ENCODE results near the gene PLA2G2F.
"Not testable (repeated sequence)": the region's sequence is repeated elsewhere in the genome, so short reads cannot be mapped to it uniquely, and the experiment has no call there.

The PLA2G2F gene

DNA sequence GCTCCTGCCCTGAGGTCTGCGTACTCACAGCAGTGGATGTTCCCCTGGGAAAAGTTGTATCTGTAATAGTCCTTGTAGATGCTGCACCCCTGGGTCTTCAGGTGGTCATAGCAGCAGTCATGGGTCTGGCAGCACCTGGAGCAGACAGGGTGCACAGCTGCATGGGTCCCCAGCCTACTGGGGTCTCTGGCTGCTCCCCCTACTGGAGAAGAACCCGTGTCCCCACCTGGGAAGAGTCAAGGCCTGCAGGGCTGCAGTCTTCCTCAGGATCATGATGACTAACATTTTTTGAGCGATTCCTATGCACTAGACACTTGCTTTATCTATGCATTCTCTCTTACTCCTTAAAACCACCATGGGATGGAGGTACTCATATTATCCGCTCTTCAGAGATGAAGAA lies 23.6 kb upstream of the PLA2G2F start:
- no peak for DNase-seq

GRCh38 chr1:20115916-20116315 lies 23.2 kb upstream of the PLA2G2F start:
- DNase-seq, result no peak

GRCh38 chr1:20117236-20117635 lies 21.9 kb upstream of the PLA2G2F start:
- DNase-seq, result no peak

DNA sequence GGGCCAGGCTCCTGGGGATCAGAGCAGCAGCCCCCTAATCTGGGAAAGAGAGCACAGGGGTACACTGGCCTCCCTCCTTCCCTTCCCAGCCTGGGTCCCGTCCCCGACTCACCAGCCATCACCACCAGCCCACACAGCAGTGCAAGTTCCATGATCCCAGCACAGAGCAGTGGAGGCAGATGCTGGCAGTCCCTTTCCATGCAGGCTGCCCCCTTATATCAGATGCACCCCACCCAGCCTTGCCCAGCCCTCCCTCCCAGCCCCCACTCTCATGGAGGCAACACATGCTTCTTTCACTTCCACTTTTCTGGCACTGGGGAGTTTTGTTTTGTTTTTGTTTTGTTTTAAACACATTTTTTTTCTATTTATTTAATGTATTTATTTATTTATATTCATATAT lies 19.8 kb upstream of the PLA2G2F start, which contains the start of gene PLA2G2D:
PLA2G2D (minus strand) TSS at position 190 of the 400 bp plus-strand sequence; CDS start at position 152, 38 bp downstream.
- no peak for DNase-seq

GRCh38 chr1:20120796-20121195 lies 18.3 kb upstream of the PLA2G2F start:
- no peak for DNase-seq

- no peak for DNase-seq
These were observed 15.2 kb upstream of the PLA2G2F start for GRCh38 chr1:20123722-20124455.

DNA sequence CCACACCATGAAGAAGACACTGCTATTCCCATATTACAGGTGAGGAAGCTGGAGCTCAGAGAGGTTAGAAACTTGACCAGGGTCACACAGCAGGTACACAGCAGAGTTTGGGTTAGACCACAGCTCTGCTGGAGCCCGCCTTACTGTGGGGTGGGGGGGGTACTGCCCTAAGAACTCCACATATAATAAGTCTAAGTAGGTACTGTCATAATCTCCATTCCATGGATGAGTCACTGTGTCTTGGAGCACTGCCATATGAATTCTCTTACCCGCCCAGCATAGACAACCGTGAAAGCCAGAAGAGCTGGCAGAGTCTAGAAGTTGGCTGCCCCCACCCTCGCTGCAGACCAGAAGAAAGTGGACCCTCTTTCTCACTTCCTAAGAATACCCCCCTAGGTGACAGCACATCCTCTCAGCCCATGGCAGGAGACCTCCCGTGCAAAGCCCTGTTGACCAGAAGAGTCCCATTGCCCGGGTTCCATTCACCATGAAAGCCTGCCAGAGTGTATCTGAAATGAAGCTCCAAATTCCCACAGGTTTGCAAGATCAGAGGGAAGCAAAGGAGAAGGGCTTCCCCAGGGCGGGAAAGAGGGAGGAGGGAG lies 14.6 kb upstream of the PLA2G2F start:
- peak; percentile 80 for DNase-seq

DNA sequence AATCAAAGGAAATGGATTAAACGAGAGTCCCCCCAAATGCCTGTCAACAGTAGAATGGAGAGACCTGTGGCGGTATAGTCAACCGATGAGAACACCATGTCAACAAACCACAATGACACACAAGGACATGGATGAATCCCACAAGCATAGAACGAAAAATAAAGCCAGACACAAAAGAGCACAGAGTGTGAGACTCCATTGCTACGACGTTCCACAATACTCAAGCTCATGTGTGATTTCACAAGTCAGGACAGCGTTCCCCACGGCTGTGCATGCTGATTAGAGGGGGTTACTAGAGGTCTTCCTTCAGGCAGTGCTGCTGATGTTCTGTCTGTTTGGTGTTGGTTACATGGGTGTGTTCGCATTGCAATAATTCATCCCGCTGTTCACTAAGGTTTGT lies 14.0 kb upstream of the PLA2G2F start:
- no peak for DNase-seq

DNA sequence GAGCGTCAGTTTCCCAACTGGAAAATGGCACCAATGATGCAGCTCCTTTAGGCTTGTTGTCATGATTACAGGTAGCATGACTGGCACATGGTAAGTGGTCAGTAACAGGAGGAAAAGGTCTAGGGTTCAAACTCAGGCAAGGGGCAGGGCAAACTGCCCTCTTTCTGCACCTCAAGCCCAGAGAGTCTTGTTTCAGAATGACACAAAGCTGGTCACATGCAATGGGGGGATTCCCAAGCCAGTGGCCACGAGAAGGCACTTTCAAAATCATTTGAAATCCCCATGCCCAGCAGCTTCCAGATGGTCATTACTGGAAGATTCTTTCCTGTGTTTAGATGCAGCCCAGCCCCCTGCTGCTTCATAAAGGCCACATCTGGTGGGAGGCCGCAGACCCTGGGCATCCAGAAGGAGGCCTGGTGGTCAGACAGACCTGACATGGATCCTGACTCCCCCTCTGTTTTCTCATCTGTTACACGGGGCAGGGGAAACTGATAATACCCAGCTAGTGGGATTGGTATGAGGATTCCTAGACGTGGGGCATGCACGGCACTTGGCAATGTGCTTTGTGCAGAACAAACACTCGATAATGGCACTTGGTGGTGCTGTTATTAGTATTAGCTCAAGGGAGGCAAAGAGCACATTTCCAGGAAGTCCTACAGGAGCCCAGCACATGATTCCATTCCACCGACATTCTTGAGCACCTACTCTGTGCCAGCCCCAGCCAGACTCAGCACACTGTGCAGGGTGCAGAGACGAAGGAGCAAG lies 12.9 kb upstream of the PLA2G2F start:
- no peak for DNase-seq

GRCh38 chr1:20126806-20127440 lies 12.2 kb upstream of the PLA2G2F start:
- DNase-seq, result no peak

DNA sequence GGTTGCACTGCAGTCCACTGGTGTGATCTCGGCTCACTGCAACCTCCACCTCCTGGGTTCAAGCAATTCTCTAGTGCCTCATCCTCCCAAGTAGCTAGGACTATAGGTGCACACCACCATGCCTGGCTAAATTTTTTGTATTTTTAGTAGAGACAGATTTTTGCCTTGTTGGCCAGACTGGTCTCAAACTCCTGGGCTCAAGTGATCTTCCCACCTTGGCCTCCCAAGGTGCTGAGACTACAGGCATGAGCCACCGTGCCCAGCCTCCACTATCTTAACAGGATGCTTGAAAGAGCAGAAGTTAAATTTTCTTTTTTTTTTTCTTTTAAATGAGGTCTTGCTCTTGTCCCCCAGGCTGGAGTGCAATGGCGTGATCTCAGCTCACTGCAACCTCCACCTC lies 8.6 kb upstream of the PLA2G2F start:
- DNase-seq, result not testable (repeated sequence)

- no peak for DNase-seq
These were observed 4.1 kb upstream of the PLA2G2F start for GRCh38 chr1:20134995-20135394.

DNA sequence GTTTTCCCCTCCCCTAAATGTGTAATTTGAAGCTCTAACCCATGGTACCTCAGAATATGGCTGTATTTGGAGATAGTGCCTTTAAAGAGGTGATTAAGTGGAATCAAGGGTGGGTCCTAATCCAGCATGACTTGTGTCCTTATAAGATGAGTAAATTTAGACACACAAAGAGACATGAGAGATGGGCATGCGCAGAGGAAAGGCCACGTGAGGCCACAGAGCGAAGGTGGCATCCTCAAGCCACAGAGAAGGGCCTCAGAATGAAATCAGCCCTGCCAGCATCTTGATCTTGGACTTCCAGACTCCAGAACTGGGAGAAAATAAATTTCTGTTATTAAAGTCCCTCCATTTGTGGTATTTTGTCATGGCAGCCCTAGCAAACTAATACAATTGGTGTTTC lies 2.9 kb upstream of the PLA2G2F start:
- DNase-seq, result no peak

- DNase-seq, result no peak
These were observed 2.1 kb upstream of the PLA2G2F start for GRCh38 chr1:20137055-20137454.

- DNase-seq, result no peak
These were observed 1.5 kb upstream of the PLA2G2F start for GRCh38 chr1:20137604-20138003.

DNA sequence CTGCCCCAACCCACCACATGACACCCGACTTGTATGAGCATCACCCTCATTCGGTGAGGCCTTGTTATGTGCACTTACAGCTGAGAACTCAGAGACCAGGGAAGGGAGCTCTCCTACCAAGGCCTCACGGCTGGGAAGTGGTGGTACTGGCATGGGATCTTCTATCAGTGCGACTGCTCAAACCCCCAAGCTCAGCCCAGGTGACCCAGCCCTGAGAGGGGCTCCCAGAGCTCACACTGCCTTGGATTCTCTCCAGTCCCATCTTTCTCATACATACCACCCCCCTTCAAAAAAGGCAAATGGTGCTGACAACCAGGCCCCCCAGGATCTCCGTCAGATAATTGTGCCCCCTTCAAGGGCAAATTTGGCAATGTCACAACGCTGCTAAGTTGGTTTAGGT lies 777 bp upstream of the PLA2G2F start:
- DNase-seq, result no peak

DNA sequence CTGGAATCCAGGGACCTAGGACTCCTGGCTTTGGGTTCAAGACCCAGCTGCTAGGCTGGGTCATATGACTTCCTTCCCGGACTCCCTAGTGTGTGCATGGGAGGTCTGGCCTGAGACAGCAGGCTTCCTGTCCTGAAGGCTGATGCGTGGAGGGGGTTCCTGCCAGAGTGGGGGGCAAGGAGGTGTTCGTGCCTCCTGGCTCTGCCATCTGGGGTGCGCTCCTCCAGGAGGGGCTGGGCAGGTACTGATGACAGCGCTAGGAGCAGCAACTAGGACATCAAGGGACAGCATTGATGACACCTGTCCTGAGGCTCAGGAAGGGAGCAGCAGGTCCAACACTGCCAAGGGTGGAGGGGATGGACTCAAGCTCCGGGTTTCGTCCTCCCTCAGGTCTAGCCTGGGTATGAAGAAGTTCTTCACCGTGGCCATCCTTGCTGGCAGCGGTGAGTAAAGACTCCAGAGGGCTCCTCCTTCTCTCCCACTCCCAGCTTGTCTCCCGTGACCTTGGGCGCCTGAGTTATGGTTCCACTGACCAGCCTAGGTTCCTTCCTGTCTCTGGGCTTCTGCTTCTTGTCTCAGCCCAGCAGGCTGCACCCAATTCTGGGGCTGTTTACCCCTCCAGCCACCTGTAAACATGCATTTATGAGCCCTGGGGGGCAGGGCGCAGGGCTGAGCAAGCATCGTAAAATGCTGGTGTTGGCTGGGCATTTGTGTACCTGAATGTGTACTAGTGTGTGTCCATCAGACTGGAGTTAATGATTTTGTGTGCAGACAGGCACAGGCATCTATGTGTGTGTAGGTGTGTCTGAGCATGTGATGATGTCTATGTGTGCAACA lies 871 bp downstream of the PLA2G2F start:
- DNase-seq, result no peak

- DNase-seq, result no peak
These were observed 1.9 kb downstream of the PLA2G2F start for GRCh38 chr1:20141001-20141400.

DNA sequence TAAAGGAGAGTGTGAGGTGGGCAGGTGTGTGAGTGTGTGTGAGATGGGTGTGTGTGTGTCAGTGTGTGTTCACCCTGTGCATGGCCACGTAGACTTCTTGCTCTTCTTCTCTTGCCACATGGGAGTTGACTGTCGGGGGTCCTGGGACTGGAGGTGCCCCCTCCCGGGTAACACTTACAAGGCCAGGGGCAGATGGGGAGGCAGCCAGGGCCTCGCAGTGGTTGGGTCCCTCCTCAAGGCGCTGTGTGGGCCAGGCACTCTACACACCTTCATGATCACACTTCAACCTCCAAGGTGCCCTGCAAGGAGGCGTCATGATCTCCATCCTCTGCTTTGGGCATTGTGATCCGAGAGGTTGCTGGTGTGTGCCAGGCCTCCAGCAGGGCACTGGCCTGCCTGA lies 2.3 kb downstream of the PLA2G2F start:
- DNase-seq, result no peak

DNA sequence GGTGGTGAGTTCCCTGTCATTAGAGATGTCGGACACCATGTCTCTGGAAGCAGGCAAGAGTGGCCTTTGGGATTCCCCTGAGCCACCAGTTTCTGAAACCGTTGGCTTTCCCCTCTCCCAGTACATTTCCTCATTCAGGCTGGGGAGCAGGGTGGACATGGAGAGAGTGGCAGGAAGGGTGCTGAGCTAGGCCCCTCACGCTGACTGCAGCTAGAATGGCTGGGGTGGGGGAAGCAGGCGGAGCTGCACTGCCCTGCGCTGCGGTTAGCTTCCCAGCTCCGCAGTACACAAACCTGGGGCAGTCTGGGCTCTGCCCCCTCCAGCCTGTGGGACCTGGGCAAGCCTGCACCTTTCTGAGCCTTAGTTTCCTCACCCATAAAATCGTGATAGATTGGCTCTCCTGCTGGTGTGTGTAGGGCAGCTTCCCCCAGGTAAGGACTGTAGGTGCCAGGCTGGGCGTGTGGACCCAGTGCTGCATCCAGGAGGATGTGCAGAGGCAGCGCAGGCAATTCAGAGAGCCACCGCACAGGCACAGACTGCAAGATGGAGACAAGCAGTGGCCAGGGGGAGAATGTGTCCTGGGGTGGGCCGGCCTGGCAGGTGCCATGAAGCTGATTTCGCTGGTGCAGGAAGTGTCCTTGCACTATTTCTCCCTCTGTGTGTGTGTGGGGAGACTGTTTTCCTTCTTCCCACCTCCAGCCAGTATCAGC lies 3.0 kb downstream of the PLA2G2F start:
- DNase-seq, result no peak

- no peak for DNase-seq
These were observed 4.2 kb downstream of the PLA2G2F start for GRCh38 chr1:20143318-20143717.

Data from fibroblast of skin of right biceps (primary cell).